Measurements from ENCODE around the gene HCAR2. TPM values are rescaled to one million over a fixed set of nuclear protein-coding genes. Genes with fewer than 3 reads are reported as not detected.
"Not testable (repeated sequence)": the region's sequence is repeated elsewhere in the genome, so short reads cannot be mapped to it uniquely, and the experiment has no call there.

Gene HCAR2
- total and polyA plus RNA-seq, 3 experiments from 2014 or later = not detected

GRCh38 chr12:122686538-122686937, 16.6 kb downstream of the HCAR2 start:
- Histone ChIP-seq H3K4me1 (ENCODE audit: insufficient read depth, low read length) (no peaks in the 10 kb centered on the region), H3K9me3 (ENCODE audit: low read length) (no peaks in the 10 kb centered on the region), H3K36me3 (ENCODE audit: insufficient read depth, low read length) (no peaks in the 10 kb centered on the region), H3K27ac (ENCODE audit: low read depth, low read length) (no peak overlapping the region), H3K27me3 (ENCODE audit: insufficient read depth, low read length, poor library complexity, severe bottlenecking) (no peaks in the 10 kb centered on the region), H3K4me3 (ENCODE audit: low read length) (no peak overlapping the region)
- DNase-seq = no peak
- H3K27me3 Mint-ChIP-seq = peaks cover 0 to 2% of the 10 kb centered on the region in 2 donors
- H3K27ac Mint-ChIP-seq = no peak overlapping the region
- H3K4me3 Mint-ChIP-seq = no peak overlapping the region
- no peaks in the 10 kb centered on the region for H3K36me3 Mint-ChIP-seq
- POLR2A ChIA-PET = no interaction called here
- H3K4me1 Mint-ChIP-seq = peaks cover 0 to 2% (median 0%) of the 10 kb centered on the region in 3 donors
- no peaks in the 10 kb centered on the region for H3K9me3 Mint-ChIP-seq
- CTCF ChIA-PET = no interaction called here

GRCh38 chr12:122684297-122684813, 18.8 kb downstream of the HCAR2 start:
- H3K4me1 ChIP-seq (ENCODE audit: insufficient read depth, low read length) = no peaks in the 10 kb centered on the region
- Mint-ChIP-seq H3K4me3 (no peak overlapping the region), H3K27me3 (peaks cover under 1 to 2% of the 10 kb centered on the region in 2 donors), H3K4me1 (no peaks in the 10 kb centered on the region), H3K27ac (no peak overlapping the region), H3K9me3 (no peaks in the 10 kb centered on the region), H3K36me3 (no peaks in the 10 kb centered on the region)
- POLR2A ChIA-PET = no interaction called here
- H3K27me3 ChIP-seq (ENCODE audit: insufficient read depth, low read length, poor library complexity, severe bottlenecking) = no peaks in the 10 kb centered on the region
- no peak overlapping the region for H3K4me3 ChIP-seq (ENCODE audit: low read length)
- no peaks in the 10 kb centered on the region for H3K36me3 ChIP-seq (ENCODE audit: insufficient read depth, low read length)
- no peak overlapping the region for H3K27ac ChIP-seq (ENCODE audit: low read depth, low read length)
- no peaks in the 10 kb centered on the region for H3K9me3 ChIP-seq (ENCODE audit: low read length)
- CTCF ChIA-PET = no interaction called here
- DNase-seq = no peak

- Histone ChIP-seq H3K9me3 (ENCODE audit: low read length) (no peaks in the 10 kb centered on the region), H3K36me3 (ENCODE audit: insufficient read depth, low read length) (no peaks in the 10 kb centered on the region), H3K4me1 (ENCODE audit: insufficient read depth, low read length) (no peaks in the 10 kb centered on the region), H3K27ac (ENCODE audit: low read depth, low read length) (no peak overlapping the region), H3K27me3 (ENCODE audit: insufficient read depth, low read length, poor library complexity, severe bottlenecking) (no peaks in the 10 kb centered on the region), H3K4me3 (ENCODE audit: low read length) (no peak overlapping the region)
- no peaks in the 10 kb centered on the region for H3K9me3 Mint-ChIP-seq
- H3K4me1 Mint-ChIP-seq = no peaks in the 10 kb centered on the region
- H3K36me3 Mint-ChIP-seq = no peaks in the 10 kb centered on the region
- CTCF ChIA-PET = no interaction called here
- peaks cover 3 to 11% of the 10 kb centered on the region in 2 donors for H3K27me3 Mint-ChIP-seq
- H3K27ac Mint-ChIP-seq = no peak overlapping the region
- DNase-seq = no peak
- POLR2A ChIA-PET = no interaction called here
- no peak overlapping the region for H3K4me3 Mint-ChIP-seq
Measured at GRCh38 chr12:122681814-122682213, 21.3 kb downstream of the HCAR2 start.

- DNase-seq; CTCF ChIA-PET; H3K36me3 ChIP-seq (ENCODE audit: insufficient read depth, low read length); H3K4me3 Mint-ChIP-seq; H3K27me3 ChIP-seq (ENCODE audit: insufficient read depth, low read length, poor library complexity, severe bottlenecking); POLR2A ChIA-PET; H3K27ac Mint-ChIP-seq; H3K9me3 Mint-ChIP-seq; H3K36me3 Mint-ChIP-seq; H3K4me1 ChIP-seq (ENCODE audit: insufficient read depth, low read length); H3K27ac ChIP-seq (ENCODE audit: low read depth, low read length); H3K4me1 Mint-ChIP-seq; H3K9me3 ChIP-seq (ENCODE audit: low read length); H3K4me3 ChIP-seq (ENCODE audit: low read length): not testable (repeated sequence)
- peaks cover 3 to 13% of the 10 kb centered on the region in 2 donors for H3K27me3 Mint-ChIP-seq
Measured at GRCh38 chr12:122680989-122681388, 22.2 kb downstream of the HCAR2 start.

- H3K4me1 ChIP-seq (ENCODE audit: insufficient read depth, low read length); H3K27ac Mint-ChIP-seq; H3K9me3 ChIP-seq (ENCODE audit: low read length); H3K36me3 ChIP-seq (ENCODE audit: insufficient read depth, low read length); H3K9me3 Mint-ChIP-seq; H3K4me3 ChIP-seq (ENCODE audit: low read length); DNase-seq; H3K4me1 Mint-ChIP-seq; H3K27ac ChIP-seq (ENCODE audit: low read depth, low read length); POLR2A ChIA-PET; H3K27me3 ChIP-seq (ENCODE audit: insufficient read depth, low read length, poor library complexity, severe bottlenecking); H3K4me3 Mint-ChIP-seq; H3K36me3 Mint-ChIP-seq: not testable (repeated sequence)
- CTCF ChIA-PET = interaction anchor here (1.1 kb wide), 1 partner anchor 40 kb away, joined by 3 read pairs; no protein-coding TSS in a partner anchor
- H3K27me3 Mint-ChIP-seq = peaks cover 6 to 27% of the 10 kb centered on the region in 2 donors
Measured at GRCh38 chr12:122676781-122677180, 26.4 kb downstream of the HCAR2 start.

GRCh38 chr12:122676015-122676414, 27.1 kb downstream of the HCAR2 start:
- CTCF ChIA-PET; H3K27ac ChIP-seq (ENCODE audit: low read depth, low read length); H3K4me1 Mint-ChIP-seq; H3K4me1 ChIP-seq (ENCODE audit: insufficient read depth, low read length); DNase-seq; H3K27ac Mint-ChIP-seq; H3K4me3 Mint-ChIP-seq; H3K36me3 ChIP-seq (ENCODE audit: insufficient read depth, low read length); H3K9me3 Mint-ChIP-seq; H3K9me3 ChIP-seq (ENCODE audit: low read length); H3K4me3 ChIP-seq (ENCODE audit: low read length); H3K27me3 ChIP-seq (ENCODE audit: insufficient read depth, low read length, poor library complexity, severe bottlenecking); POLR2A ChIA-PET; H3K36me3 Mint-ChIP-seq: not testable (repeated sequence)
- H3K27me3 Mint-ChIP-seq = peaks cover 7 to 27% of the 10 kb centered on the region in 2 donors

- Mint-ChIP-seq H3K36me3 (no peaks in the 10 kb centered on the region), H3K27ac (no peak overlapping the region), H3K4me1 (no peaks in the 10 kb centered on the region), H3K27me3 (peaks cover 10 to 21% of the 10 kb centered on the region in 2 donors), H3K9me3 (no peaks in the 10 kb centered on the region), H3K4me3 (no peak overlapping the region)
- Histone ChIP-seq H3K4me1 (ENCODE audit: insufficient read depth, low read length) (no peaks in the 10 kb centered on the region), H3K36me3 (ENCODE audit: insufficient read depth, low read length) (no peaks in the 10 kb centered on the region), H3K27me3 (ENCODE audit: insufficient read depth, low read length, poor library complexity, severe bottlenecking) (no peaks in the 10 kb centered on the region), H3K4me3 (ENCODE audit: low read length) (no peak overlapping the region), H3K9me3 (ENCODE audit: low read length) (no peaks in the 10 kb centered on the region), H3K27ac (ENCODE audit: low read depth, low read length) (no peak overlapping the region)
- ChIA-PET POLR2A (no interaction called here), CTCF (interaction anchor here (0.6 kb wide), 1 partner anchor 105 kb away, joined by 3 read pairs; no protein-coding TSS in a partner anchor)
- DNase-seq = no peak
Measured at GRCh38 chr12:122672515-122672914, 30.6 kb downstream of the HCAR2 start.

- Mint-ChIP-seq H3K27ac (no peak overlapping the region), H3K4me3 (no peak overlapping the region), H3K4me1 (peaks cover 0 to 2% (median 0%) of the 10 kb centered on the region in 3 donors), H3K27me3 (peaks cover 5 to 9% of the 10 kb centered on the region in 2 donors), H3K9me3 (no peaks in the 10 kb centered on the region), H3K36me3 (no peaks in the 10 kb centered on the region)
- no peaks in the 10 kb centered on the region for H3K4me1 ChIP-seq (ENCODE audit: insufficient read depth, low read length)
- H3K36me3 ChIP-seq (ENCODE audit: insufficient read depth, low read length) = no peaks in the 10 kb centered on the region
- no peaks in the 10 kb centered on the region for H3K27me3 ChIP-seq (ENCODE audit: insufficient read depth, low read length, poor library complexity, severe bottlenecking)
- H3K27ac ChIP-seq (ENCODE audit: low read depth, low read length) = no peak overlapping the region
- no peak overlapping the region for H3K4me3 ChIP-seq (ENCODE audit: low read length)
- no peak for DNase-seq
- H3K9me3 ChIP-seq (ENCODE audit: low read length) = no peaks in the 10 kb centered on the region
- CTCF ChIA-PET = interaction anchor here (0.6 to 1.2 kb wide), 2 partner anchors 14 to 34 kb away, joined by 3 read pairs; no protein-coding TSS in a partner anchor
- POLR2A ChIA-PET = interaction anchor here (0.7 kb wide), 1 partner anchor 17 kb away, joined by 4 read pairs; no protein-coding TSS in a partner anchor
Measured at GRCh38 chr12:122669397-122670070, 33.6 kb downstream of the HCAR2 start.
